SH-SY5Y (cell line): ENCODE data around the gene PRKG1.

ENCODE experiments used
- GATA2 ChIP-seq: IDR thresholded peaks from 2 replicates; pipeline ENCODE4 v1.6.1; 2011; ENCODE audit warnings: mild to moderate bottlenecking, low read depth, low read length
- GATA3 ChIP-seq: IDR thresholded peaks from 2 replicates; pipeline ENCODE4 v1.6.1; 2011; ENCODE audit warnings: low read depth, mild to moderate bottlenecking, low read length, moderate library complexity

DNA sequence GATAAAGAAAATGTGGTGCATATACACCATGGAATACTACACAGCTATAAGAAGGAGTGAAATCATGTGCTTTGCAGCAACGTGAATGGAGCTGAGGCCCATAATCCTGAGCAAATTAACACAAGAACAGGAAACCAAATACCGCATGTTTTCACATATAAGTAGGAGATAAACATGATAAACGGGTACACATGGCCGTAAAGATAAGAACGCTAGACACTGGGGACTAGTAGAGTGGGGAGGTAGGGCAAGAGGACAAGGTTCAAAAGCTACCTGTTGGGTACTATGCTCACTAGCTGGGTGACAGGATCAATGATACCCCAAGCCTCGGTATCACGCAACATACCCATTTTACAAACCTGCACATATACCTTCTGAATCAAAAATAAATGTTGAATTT, 511.5 kb downstream of the PRKG1 start:
- TF ChIP-seq GATA3 (no peak), GATA2 (no peak)
